GM12878 (cell line): Measurements from ENCODE around the gene IFITM2. TPM values are rescaled to one million over a fixed set of nuclear protein-coding genes. Genes with fewer than 3 reads are reported as not detected.
A peak's percentile ranks its signal among the peaks of the same experiment; 100 is the strongest.

Experiments used
- ATAC-seq: fragments of 200-7000 bp; cut with Tn5 transposase; 3 replicates; pipeline ENCODE4 v1.9.1; 2020; ENCODE audit warnings: mild to moderate bottlenecking, moderate library complexity
- BruUV-seq: library from RNA; stranded (reverse); fragments of 400-500 nt; replicated peaks from 2 replicates; lab custom pipeline; 2021; lab: Mats Ljungman, UMichigan
- CTCF ChIA-PET: fragments of 300-600 bp; sonication (Branson Sonifier 250); formaldehyde crosslinking; extraction: SDS; loops from one replicate; lab custom pipeline; 2021; ENCODE audit warnings: inconsistent platforms; lab: Yijun Ruan, JAX
- POLR2A ChIA-PET: fragments of 350-600 bp; formaldehyde crosslinking; extraction: SDS; loops from one replicate; lab custom pipeline; 2021; ENCODE audit warnings: inconsistent platforms; lab: Charles Lee
- RAD21 ChIA-PET: fragments of 300-600 bp; sonication (Branson Sonifier 250); formaldehyde crosslinking; loops from one replicate; lab custom pipeline; 2023; ENCODE audit warnings: antibody characterized with exemption; ENCODE audit not compliant: unreplicated experiment; lab: Charles Lee
- SMC1A ChIA-PET: fragments of 300-600 bp; sonication (Branson Sonifier 250); formaldehyde crosslinking; loops from one replicate; lab custom pipeline; 2023; ENCODE audit not compliant: unreplicated experiment, uncharacterized antibody; lab: Charles Lee
- DNase-seq: peaks from one replicate; pipeline ENCODE4 v3.0.0-alpha.2; 2011; ENCODE audit warnings: low read depth, low spot score
- FAIRE-seq: peaks from 3 replicates; lab custom pipeline; 2011; peaks lifted over from hg19 to GRCh38; lab: Jason Lieb, UNC
- H2AFZ ChIP-seq: 2 replicates; pipeline ENCODE4 v1.6.0; 2011; ENCODE audit warnings: low read depth, low read length, control low read depth; ENCODE audit not compliant: control insufficient read depth
- H3K27ac ChIP-seq: 2 replicates; pipeline ENCODE4 v1.5.1; 2011; ENCODE audit warnings: control low read depth; ENCODE audit not compliant: control insufficient read depth, insufficient read depth
- H3K27me3 ChIP-seq, 2 experiments: replicated peaks in 1 of 2; 2 replicates each; pipeline versions ENCODE4 v1.6.0 to v1.6.1; 2011; ENCODE audit warnings: low read length in 1 of 2; ENCODE audit not compliant: control insufficient read depth in 2 of 2, insufficient read depth in 2 of 2
- H3K36me3 ChIP-seq, 2 experiments: 2 replicates each; pipeline ENCODE4 v1.5.1; 2011; ENCODE audit warnings: low read length in 1 of 2; ENCODE audit not compliant: control insufficient read depth in 2 of 2, insufficient read depth in 2 of 2
- H3K4me1 ChIP-seq: 2 replicates; pipeline ENCODE4 v1.6.1; 2011; ENCODE audit warnings: mild to moderate bottlenecking, low read length, moderate library complexity, mixed read lengths; ENCODE audit not compliant: control insufficient read depth, insufficient read depth
- H3K4me2 ChIP-seq: 2 replicates; pipeline ENCODE4 v1.6.0; 2011; ENCODE audit warnings: control low read depth; ENCODE audit not compliant: control insufficient read depth, insufficient read depth
- H3K4me3 ChIP-seq: fragments of 200-600 bp; sonication (generic); 2 replicates; pipeline ENCODE4 v1.5.1; 2016
- H3K79me2 ChIP-seq: 2 replicates; pipeline ENCODE4 v1.6.0; 2011; ENCODE audit warnings: low read length; ENCODE audit not compliant: control insufficient read depth, insufficient read depth
- H3K9ac ChIP-seq: 2 replicates; pipeline ENCODE4 v1.8.0; 2011; ENCODE audit warnings: low read length, control low read depth, mixed read lengths; ENCODE audit not compliant: control insufficient read depth, insufficient read depth
- H3K9me3 ChIP-seq: replicated peaks from 3 replicates; pipeline ENCODE4 v1.5.1; 2011; ENCODE audit warnings: mild to moderate bottlenecking, low read length; ENCODE audit not compliant: control insufficient read depth, insufficient read depth
- H4K20me1 ChIP-seq: 2 replicates; pipeline ENCODE4 v1.6.0; 2011; ENCODE audit not compliant: control insufficient read depth, insufficient read depth
- BRCA1 ChIP-seq: IDR thresholded peaks from 2 replicates; pipeline ENCODE4 v1.6.1; 2011; ENCODE audit warnings: low read depth, low read length, improper control_type of control experiment
- NBN ChIP-seq: fragments of 450-650 bp; IDR thresholded peaks from 2 replicates; pipeline ENCODE4 v1.6.1; 2016
- RAD21 ChIP-seq: IDR thresholded peaks from 2 replicates; pipeline ENCODE4 v1.6.1; 2011; ENCODE audit warnings: mild to moderate bottlenecking, low read depth, low read length, moderate library complexity; ENCODE audit not compliant: insufficient read depth
- RCOR1 ChIP-seq: conservative IDR thresholded peaks from 2 replicates; pipeline ENCODE4 v1.6.1; 2012; ENCODE audit warnings: low read depth, low read length, improper control_type of control experiment
- SMC3 ChIP-seq: IDR thresholded peaks from 2 replicates; pipeline ENCODE4 v1.6.1; 2011; ENCODE audit warnings: low read length, improper control_type of control experiment, borderline replicate concordance
- YBX1 ChIP-seq: fragments of 450-650 bp; IDR thresholded peaks from 2 replicates; pipeline ENCODE4 v1.6.1; 2016; ENCODE audit warnings: antibody characterized with exemption
- ZNF384 ChIP-seq: IDR thresholded peaks from 2 replicates; pipeline ENCODE4 v1.6.1; 2012; ENCODE audit warnings: low read depth, mild to moderate bottlenecking, low read length, improper control_type of control experiment, borderline replicate concordance
- WGBS: methylation state at CpG from one replicate; pipeline ENCODE4 v1.1.6; 2016; ENCODE audit warnings: low lambda C conversion rate; ENCODE audit not compliant: insufficient replicate concordance, insufficient coverage; ENCODE audit errors: missing lambda C conversion rate; 5-methylcytosine and 5-hydroxymethylcytosine counted together
- in situ Hi-C: fragments of 300-500 bp; cut with MboI; formaldehyde crosslinking; loops from 9 replicates; pipeline ENCODE4 v1.14.3; 2018; ENCODE audit warnings: mixed read lengths
- intact Hi-C: fragments of 100-400 bp; cut with micrococcal nuclease; formaldehyde crosslinking; loops from one replicate; pipeline ENCODE4 v1.14.2; 2022; ENCODE audit not compliant: unreplicated experiment
- polyA plus RNA-seq, 11 experiments: library from polyadenylated mRNA; depleted of rRNA in 4 of 11; unstranded in 6 of 11; stranded (reverse) in 5 of 11; fragments of >200 nt; fragmentation: Nextera tagmentation in 4 of 11; fragmentation: Illumina TruSeq in 1 of 11; extraction: Ambion mirVana in 4 of 11; extraction: Trizol in 1 of 11; gene quantifications; 1 replicate in 1 of 11; 2 replicates in 10 of 11; pipeline versions ENCODE4 v1.2.1 to v1.2.3, GENCODE V29; 2011 to 2016; ENCODE audit warnings: inconsistent platforms in 2 of 11, missing spikeins in 2 of 11, low read depth in 1 of 11
- total RNA-seq, 4 experiments: library from RNA; depleted of rRNA in 3 of 4; stranded (reverse); fragments of >200 nt in 3 of 4; fragmentation: Illumina TruSeq in 1 of 4; extraction: Trizol in 1 of 4; gene quantifications; 2 replicates each; pipeline versions ENCODE4 v1.2.1 to v1.2.3, GENCODE V29; 2013 to 2021
- TF ChIP-seq, protein P1 (sequence below): fragments of 450-650 bp; IDR thresholded peaks from 2 replicates; pipeline ENCODE4 v1.6.1; 2016; ENCODE audit warnings: mild to moderate bottlenecking
- TF ChIP-seq, protein P2 (sequence below), 3 experiments: IDR thresholded peaks in 2 of 3; conservative IDR thresholded peaks in 1 of 3; 2 replicates each; pipeline ENCODE4 v1.5.1; 2011; ENCODE audit warnings: low read depth in 3 of 3, low read length in 3 of 3, mild to moderate bottlenecking in 3 of 3, control low read depth in 2 of 3, moderate library complexity in 2 of 3, inconsistent platforms in 1 of 3, mixed read lengths in 1 of 3; ENCODE audit not compliant: control insufficient read depth in 2 of 3, insufficient read depth in 1 of 3; ENCODE audit errors: extremely low read depth in 1 of 3

The IFITM2 gene
- total and polyA plus RNA-seq, 10 of the 15 experiments (the other 5 are each of a cell fraction or from before 2014, with no cell fraction given) = 116 to 3,672 (median 724) TPM

DNA sequence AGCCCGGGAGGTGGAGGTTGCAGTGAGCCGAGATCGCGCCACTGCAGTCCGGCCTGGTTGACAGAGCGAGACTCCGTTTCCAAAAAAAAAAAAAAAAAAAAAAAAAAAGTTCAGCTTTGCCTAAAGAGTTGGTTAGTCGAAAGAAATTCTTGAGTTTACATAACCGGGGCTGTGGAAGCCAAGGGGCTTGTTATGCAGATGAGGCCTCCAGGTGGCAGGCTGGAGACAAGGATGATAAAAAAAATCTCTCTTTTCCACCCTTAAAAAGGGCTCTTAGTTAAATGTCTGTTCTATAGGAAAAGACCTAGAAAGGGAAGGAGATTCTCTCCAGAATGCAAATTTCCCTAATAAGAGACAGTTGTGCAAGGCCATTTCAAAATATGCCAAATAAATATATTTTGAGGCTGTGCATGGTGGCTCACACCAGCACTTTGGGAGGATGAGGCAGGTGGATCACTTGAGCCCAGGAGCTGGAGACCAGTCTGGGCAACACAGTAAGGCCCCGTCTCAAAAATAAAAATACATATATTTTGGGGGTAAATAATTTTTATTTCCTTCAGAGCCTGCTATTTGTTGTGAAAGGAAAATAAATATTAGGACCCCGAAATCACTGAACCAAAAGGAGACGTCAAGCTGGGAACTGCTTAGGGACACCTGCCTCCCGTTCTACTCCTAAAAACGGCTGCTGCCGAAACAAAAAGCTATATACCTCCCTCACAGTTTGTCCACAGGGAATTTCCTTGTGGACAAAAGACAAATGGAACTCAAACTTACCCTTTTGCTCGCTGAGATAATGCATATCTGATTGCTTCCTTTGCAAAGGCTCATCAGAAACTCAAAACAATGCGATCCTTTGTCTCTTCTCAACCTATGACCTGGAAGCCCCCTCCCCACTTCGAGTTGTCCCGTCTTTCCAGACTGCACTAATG lies 2.4 kb upstream of the IFITM2 start:
- SMC1A ChIA-PET = interaction anchor here (0.8 to 3.3 kb wide), 14 partner anchors 10 to 68 kb away, joined by 3 to 20 read pairs (median 4); partner anchors contain the start of gene PSMD13
- Histone ChIP-seq H3K9me3 (no peaks in the 10 kb centered on the region), H3K9ac (no peak overlapping the region), H3K4me1 (peaks cover 20% of the 10 kb centered on the region), H4K20me1 (no peaks in the 10 kb centered on the region)
- BruUV-seq = no TSS peak
- ATAC-seq = 0 out of 3 replicates have a peak, but pooled peaks have one; percentile 12
- POLR2A ChIA-PET = interaction anchor here (0.6 to 2.8 kb wide), 4 partner anchors 22 to 54 kb away, joined by 3 to 12 read pairs (median 6); no protein-coding TSS in a partner anchor
- intact Hi-C loops = loop anchor here (5.0 to 10.0 kb wide), 2 partner anchors 98 to 140 kb away; partner anchors contain the start of genes ANO9, BET1L and RIC8A
- 33% methylated on average over 18 of the region's 19 CpGs for WGBS
- TF ChIP-seq NBN (0 out of 2 replicates have a peak, but pooled peaks have one; percentile 37), SMC3 (peak; percentile 79), RCOR1 (no peak), YBX1 (no peak), RAD21 (peak; percentile 69), ZNF384 (peak; percentile 88), BRCA1 (no peak)
- TF ChIP-seq, protein P1, sequence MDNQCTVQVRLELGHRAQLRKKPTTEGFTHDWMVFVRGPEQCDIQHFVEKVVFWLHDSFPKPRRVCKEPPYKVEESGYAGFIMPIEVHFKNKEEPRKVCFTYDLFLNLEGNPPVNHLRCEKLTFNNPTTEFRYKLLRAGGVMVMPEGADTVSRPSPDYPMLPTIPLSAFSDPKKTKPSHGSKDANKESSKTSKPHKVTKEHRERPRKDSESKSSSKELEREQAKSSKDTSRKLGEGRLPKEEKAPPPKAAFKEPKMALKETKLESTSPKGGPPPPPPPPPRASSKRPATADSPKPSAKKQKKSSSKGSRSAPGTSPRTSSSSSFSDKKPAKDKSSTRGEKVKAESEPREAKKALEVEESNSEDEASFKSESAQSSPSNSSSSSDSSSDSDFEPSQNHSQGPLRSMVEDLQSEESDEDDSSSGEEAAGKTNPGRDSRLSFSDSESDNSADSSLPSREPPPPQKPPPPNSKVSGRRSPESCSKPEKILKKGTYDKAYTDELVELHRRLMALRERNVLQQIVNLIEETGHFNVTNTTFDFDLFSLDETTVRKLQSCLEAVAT = 0 out of 2 replicates have a peak, but pooled peaks have one; percentile 49
- TF ChIP-seq, protein P2, sequence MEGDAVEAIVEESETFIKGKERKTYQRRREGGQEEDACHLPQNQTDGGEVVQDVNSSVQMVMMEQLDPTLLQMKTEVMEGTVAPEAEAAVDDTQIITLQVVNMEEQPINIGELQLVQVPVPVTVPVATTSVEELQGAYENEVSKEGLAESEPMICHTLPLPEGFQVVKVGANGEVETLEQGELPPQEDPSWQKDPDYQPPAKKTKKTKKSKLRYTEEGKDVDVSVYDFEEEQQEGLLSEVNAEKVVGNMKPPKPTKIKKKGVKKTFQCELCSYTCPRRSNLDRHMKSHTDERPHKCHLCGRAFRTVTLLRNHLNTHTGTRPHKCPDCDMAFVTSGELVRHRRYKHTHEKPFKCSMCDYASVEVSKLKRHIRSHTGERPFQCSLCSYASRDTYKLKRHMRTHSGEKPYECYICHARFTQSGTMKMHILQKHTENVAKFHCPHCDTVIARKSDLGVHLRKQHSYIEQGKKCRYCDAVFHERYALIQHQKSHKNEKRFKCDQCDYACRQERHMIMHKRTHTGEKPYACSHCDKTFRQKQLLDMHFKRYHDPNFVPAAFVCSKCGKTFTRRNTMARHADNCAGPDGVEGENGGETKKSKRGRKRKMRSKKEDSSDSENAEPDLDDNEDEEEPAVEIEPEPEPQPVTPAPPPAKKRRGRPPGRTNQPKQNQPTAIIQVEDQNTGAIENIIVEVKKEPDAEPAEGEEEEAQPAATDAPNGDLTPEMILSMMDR (IDR thresholded peaks at IDR 0.05 in 2 of 3, conservative IDR thresholded peaks at IDR 0.05 in 1 of 3; ENCODE audit: control insufficient read depth in 2 of 3, extremely low read depth in 1 of 3, insufficient read depth in 1 of 3, low read depth in 3 of 3, low read length in 3 of 3) = peak; percentile 66 to 67 (median 66)
- TF ChIP-seq, all 136 proteins: peak for 6
- in situ Hi-C loops = no loop called here
- no peak overlapping the region for H3K4me3 ChIP-seq
- DNase-seq = no peak
- no peaks in the 10 kb centered on the region for H3K36me3 ChIP-seq
- ChIA-PET RAD21 (interaction anchor here (0.8 to 2.4 kb wide), 9 partner anchors 10 to 69 kb away, joined by 3 to 19 read pairs (median 5); partner anchors contain the start of genes PSMD13 and SIRT3), CTCF (interaction anchor here (0.6 to 4.5 kb wide), 18 partner anchors 12 to 206 kb away, joined by 3 to 33 read pairs (median 6); partner anchors contain the start of genes BET1L, PGGHG, PSMD13 and RIC8A)
- H3K4me2 ChIP-seq = no peak overlapping the region
- no peaks in the 10 kb centered on the region for H3K27me3 ChIP-seq
- no peak overlapping the region for H3K27ac ChIP-seq
- H3K79me2 ChIP-seq = peaks cover 22% of the 10 kb centered on the region
- no peak overlapping the region for H2AFZ ChIP-seq
- no peak for FAIRE-seq
